Measurements from ENCODE around the gene UBXN1.

UBXN1 gene

DNA sequence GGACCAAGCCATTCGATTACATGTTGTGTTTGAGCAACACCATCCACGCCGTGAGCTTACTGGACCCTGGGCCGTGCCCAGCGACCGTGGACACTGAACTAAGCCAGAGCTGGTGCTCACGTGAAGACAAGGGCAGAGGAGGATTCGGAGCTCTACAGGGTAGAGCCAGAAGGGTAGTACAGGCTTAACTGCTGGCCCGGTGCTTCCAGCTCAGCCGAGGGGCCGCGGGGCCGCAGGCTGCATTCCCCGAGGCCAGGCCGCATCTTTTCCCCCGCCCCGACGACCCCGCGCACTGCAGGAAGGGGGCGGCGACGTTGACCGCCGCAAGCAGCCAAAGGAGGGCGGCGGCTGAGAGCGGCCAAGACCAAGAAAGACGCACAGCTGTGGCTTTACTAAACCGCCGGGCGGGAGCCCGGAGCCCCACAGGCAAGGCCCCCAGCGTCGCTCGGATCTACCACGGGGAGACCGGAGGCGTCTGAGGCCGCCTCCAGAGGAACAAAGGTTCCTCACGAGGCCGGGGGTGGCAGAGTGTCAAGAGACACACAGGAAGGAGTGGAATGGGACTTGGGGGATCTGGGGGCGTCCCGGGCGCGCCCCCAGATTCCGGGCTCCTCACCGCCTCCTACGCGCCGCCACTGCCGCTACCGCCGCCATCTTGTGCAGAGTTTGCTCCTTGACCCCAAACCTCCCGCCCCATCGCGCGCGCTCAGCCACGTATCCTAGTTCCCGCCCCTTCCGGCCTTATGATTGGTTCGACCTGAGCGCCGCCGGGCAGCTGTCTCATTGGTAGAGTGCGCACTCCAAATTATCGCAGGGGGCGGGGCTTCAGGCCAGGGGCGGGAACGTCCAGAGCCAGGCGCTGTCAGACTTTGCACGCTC, 32.7 kb downstream of the UBXN1 start, which contains the start of gene GANAB:
Gene GANAB, minus strand, starts transcription at position 668 of the 879 bp plus-strand sequence. Its CDS starts 14 bp downstream, at position 654.
- peak; percentile 99 for DNase-seq (ENCODE audit: low read depth, low spot score)

DNA sequence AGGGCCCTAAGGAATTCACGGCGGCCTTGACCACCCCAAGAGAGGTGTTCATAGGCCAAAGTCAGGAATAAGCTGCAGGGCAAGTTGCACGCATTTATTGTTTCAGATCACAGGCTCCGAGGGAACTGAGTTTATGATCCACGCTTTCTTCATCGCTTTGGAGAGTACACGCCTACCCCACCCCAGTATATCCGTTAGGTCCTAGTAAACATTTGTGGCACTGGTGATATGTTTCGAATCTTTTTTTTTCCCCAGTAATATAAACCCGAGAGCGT, 33.3 kb downstream of the UBXN1 start:
- DNase-seq (ENCODE audit: low read depth, low spot score): no peak

DNA sequence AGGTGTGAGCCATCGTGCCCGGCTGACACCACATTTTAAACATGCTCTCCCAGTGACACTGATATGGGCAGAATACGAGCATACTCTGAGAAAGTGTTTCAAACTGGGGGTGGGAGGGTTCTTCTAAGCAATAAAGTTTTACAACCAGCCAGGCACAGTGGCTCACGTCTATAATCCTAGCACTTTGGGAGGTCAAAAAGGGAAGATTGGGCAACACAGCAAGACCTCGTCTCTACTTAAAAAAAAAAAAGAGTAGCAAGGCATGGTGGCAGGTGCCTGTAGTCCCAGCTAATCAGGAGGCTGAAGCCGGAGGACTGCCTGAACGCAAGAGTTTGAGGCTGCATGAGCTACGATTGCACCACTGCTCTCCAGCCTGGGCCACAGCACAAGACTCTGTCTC, 34.7 kb downstream of the UBXN1 start:
- DNase-seq (ENCODE audit: low read depth, low spot score): no peak

DNA sequence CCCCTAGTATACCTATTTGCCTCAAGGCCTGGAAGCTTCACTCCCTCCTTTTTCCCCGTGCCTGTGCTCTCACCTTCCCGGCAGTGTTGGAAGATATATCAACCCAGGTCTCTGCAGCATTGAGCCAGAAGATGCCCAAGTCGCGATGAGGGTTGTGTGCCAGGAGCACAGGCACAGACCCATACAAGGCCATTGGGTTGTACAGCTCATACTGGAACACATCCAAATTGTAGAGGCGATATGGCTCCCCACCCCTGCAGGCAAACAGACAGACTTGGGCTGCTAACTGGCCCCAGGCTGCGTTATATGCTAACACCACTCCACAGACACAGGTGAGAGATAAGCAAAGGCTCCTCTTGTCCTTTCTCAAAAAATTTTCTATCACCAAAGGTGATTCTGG, 46.4 kb downstream of the UBXN1 start:
- DNase-seq (ENCODE audit: low read depth, low spot score): no peak

DNA sequence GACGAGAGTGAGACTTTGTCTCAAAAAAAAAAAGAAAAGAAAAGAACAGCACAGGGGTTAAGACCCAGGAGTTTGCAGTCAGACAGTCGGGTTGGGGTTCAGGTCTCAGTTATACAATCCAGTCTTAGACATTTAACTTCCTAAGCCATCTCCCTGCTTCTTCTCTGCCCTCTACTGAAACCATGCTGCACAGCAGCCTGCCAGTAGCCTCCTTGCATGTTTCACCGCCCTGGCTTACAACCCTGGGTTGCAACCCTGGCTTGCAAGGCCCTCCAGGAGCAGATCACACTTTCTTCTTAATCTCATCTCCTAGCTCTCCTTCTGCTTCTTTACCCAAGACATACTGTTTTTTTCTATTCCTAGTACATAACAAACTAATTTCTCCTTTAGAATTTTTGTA, 51.2 kb downstream of the UBXN1 start:
- no peak for DNase-seq (ENCODE audit: low read depth, low spot score)

Data from activated naive CD8-positive, alpha-beta T cell treated with anti-CD3 and anti-CD28 coated beads, Interleukin-2, amount 50 U/mL, for 16 hours (primary cell).